GM23338 (cell line): Measurements from ENCODE around the gene PCYT1A. TPM values are rescaled to one million over a fixed set of nuclear protein-coding genes. Genes with fewer than 3 reads are reported as not detected.
A peak's percentile ranks its signal among the peaks of the same experiment; 100 is the strongest.

Experiments
- ATAC-seq: fragments of 200-7000 bp; cut with Tn5 transposase; 3 replicates; pipeline ENCODE4 v1.9.1; 2020
- DNase-seq: peaks from one replicate; pipeline ENCODE4 v3.0.0-alpha.2; 2015; ENCODE audit warnings: low spot score
- H2AFZ ChIP-seq: fragments of 200-600 bp; sonication (generic); 2 replicates; pipeline ENCODE4 v1.8.0; 2016; ENCODE audit warnings: antibody characterized with exemption, mild to moderate bottlenecking, moderate library complexity
- H3F3A ChIP-seq: fragments of 200-600 bp; sonication (generic); replicated peaks from 2 replicates; pipeline ENCODE4 v1.8.0; 2017; ENCODE audit warnings: antibody characterized with exemption, mixed run types, low read depth
- H3K27ac ChIP-seq: fragments of 200-600 bp; sonication (generic); 2 replicates; pipeline ENCODE4 v1.6.1; 2016; ENCODE audit warnings: low read depth
- H3K27me3 ChIP-seq: fragments of 200-600 bp; sonication (generic); 2 replicates; pipeline ENCODE4 v1.8.0; 2016; ENCODE audit warnings: mild to moderate bottlenecking, mixed run types, moderate library complexity; ENCODE audit not compliant: insufficient read depth
- H3K36me3 ChIP-seq: fragments of 200-600 bp; sonication (generic); 2 replicates; pipeline ENCODE4 v1.8.0; 2016; ENCODE audit warnings: mild to moderate bottlenecking; ENCODE audit not compliant: insufficient read depth
- H3K4me1 ChIP-seq: fragments of 200-600 bp; sonication (generic); 2 replicates; pipeline ENCODE4 v1.8.0; 2016; ENCODE audit warnings: mild to moderate bottlenecking, moderate library complexity; ENCODE audit not compliant: insufficient read depth
- H3K4me2 ChIP-seq: fragments of 200-600 bp; sonication (generic); 2 replicates; pipeline ENCODE4 v1.7.1; 2017; ENCODE audit warnings: mixed run types
- H3K4me3 ChIP-seq: fragments of 200-600 bp; sonication (generic); 2 replicates; pipeline ENCODE4 v1.6.1; 2016; ENCODE audit warnings: mixed run types
- H3K79me2 ChIP-seq: fragments of 200-600 bp; sonication (generic); replicated peaks from 2 replicates; pipeline ENCODE4 v1.8.0; 2017; ENCODE audit warnings: mild to moderate bottlenecking; ENCODE audit not compliant: insufficient read depth
- H3K9me2 ChIP-seq: fragments of 200-600 bp; sonication (generic); 2 replicates; pipeline ENCODE4 v1.8.0; 2017; ENCODE audit not compliant: insufficient read depth
- H4K20me1 ChIP-seq: fragments of 200-600 bp; sonication (generic); replicated peaks from 2 replicates; pipeline ENCODE4 v1.8.0; 2017; ENCODE audit warnings: mild to moderate bottlenecking; ENCODE audit not compliant: insufficient read depth
- H3K27ac Mint-ChIP-seq: 2 replicates; pipeline ENCODE4 v1.8.0; 2020; ENCODE audit warnings: inconsistent platforms, mild to moderate bottlenecking, moderate library complexity, mixed read lengths
- H3K27me3 Mint-ChIP-seq: 3 replicates; pipeline ENCODE4 v1.8.0; 2022; ENCODE audit warnings: low read depth, mild to moderate bottlenecking, moderate library complexity, mixed read lengths, inconsistent platforms; ENCODE audit not compliant: insufficient read depth, poor library complexity
- H3K36me3 Mint-ChIP-seq: 3 replicates; pipeline ENCODE4 v1.8.0; 2021; ENCODE audit warnings: low read depth, mild to moderate bottlenecking, inconsistent platforms, moderate library complexity, mixed read lengths
- H3K4me1 Mint-ChIP-seq: 3 replicates; pipeline ENCODE4 v1.8.0; 2020; ENCODE audit warnings: mild to moderate bottlenecking, inconsistent platforms, mixed read lengths
- H3K4me3 Mint-ChIP-seq: 3 replicates; pipeline ENCODE4 v1.8.0; 2021; ENCODE audit warnings: moderate library complexity, mild to moderate bottlenecking, inconsistent platforms, mixed read lengths
- H3K9me3 Mint-ChIP-seq: 3 replicates; pipeline ENCODE4 v1.8.0; 2020; ENCODE audit warnings: moderate library complexity, mild to moderate bottlenecking, inconsistent platforms, mixed read lengths
- EZH2 ChIP-seq: fragments of 200-600 bp; sonication (generic); IDR thresholded peaks from one replicate; pipeline ENCODE4 v1.8.0; 2017; ENCODE audit warnings: antibody characterized with exemption, mild to moderate bottlenecking, low read depth; ENCODE audit not compliant: unreplicated experiment
- EZH2phosphoT487 ChIP-seq: fragments of 200-600 bp; sonication (generic); IDR thresholded peaks from one replicate; pipeline ENCODE4 v1.8.1; 2018; ENCODE audit warnings: antibody characterized with exemption; ENCODE audit not compliant: unreplicated experiment
- JUNB ChIP-seq: IDR thresholded peaks from one replicate; pipeline ENCODE4 v1.6.1; 2016; ENCODE audit warnings: antibody characterized with exemption; ENCODE audit not compliant: unreplicated experiment
- NANOG ChIP-seq: IDR thresholded peaks from 2 replicates; pipeline ENCODE4 v1.6.1; 2016; ENCODE audit warnings: antibody characterized with exemption, borderline replicate concordance
- POLR2AphosphoS5 ChIP-seq: IDR thresholded peaks from 2 replicates; pipeline ENCODE4 v1.6.1; 2016; ENCODE audit warnings: antibody characterized with exemption, low read depth
- STAT1 ChIP-seq: IDR thresholded peaks from one replicate; pipeline ENCODE4 v1.6.1; 2016; ENCODE audit warnings: antibody characterized with exemption; ENCODE audit not compliant: unreplicated experiment
- ZNF114 ChIP-seq: fragments of 250-450 bp; sonication (Bioruptor Pico); IDR thresholded peaks from 2 replicates; pipeline ENCODE4 v1.5.0; 2020; ENCODE audit warnings: mild to moderate bottlenecking, moderate library complexity
- polyA plus RNA-seq: library from polyadenylated mRNA; unstranded; fragments of >200 nt; fragmentation: Nextera tagmentation; extraction: Ambion mirVana; gene quantifications from 2 replicates; pipeline ENCODE4 v1.2.1, GENCODE V29; 2016
- total RNA-seq: library from RNA; depleted of rRNA; stranded (reverse); fragments of >200 nt; shearing (Covaris generic); gene quantifications from 2 replicates; pipeline ENCODE4 v1.2.3, GENCODE V29; 2014
- TF ChIP-seq, protein P1 (sequence below): fragments of 250-450 bp; sonication (Bioruptor Pico); IDR thresholded peaks from 2 replicates; pipeline ENCODE4 v1.5.0; 2020; ENCODE audit warnings: mild to moderate bottlenecking, moderate library complexity
- TF ChIP-seq, protein P2 (sequence below): IDR thresholded peaks from 2 replicates; pipeline ENCODE4 v1.6.1; 2016; ENCODE audit warnings: antibody characterized with exemption
- TF ChIP-seq, protein P3 (sequence below), 2 experiments: fragments of 200-600 bp in 1 of 2; sonication (generic) in 1 of 2; conservative IDR thresholded peaks; 2 replicates each; pipeline versions ENCODE4 v1.5.1 to v1.6.1; 2016 to 2017; ENCODE audit warnings: antibody characterized with exemption in 2 of 2, low read depth in 2 of 2, mild to moderate bottlenecking in 2 of 2, moderate library complexity in 1 of 2
- TF ChIP-seq, protein P4 (sequence below): IDR thresholded peaks from one replicate; pipeline ENCODE4 v1.6.1; 2018; ENCODE audit warnings: antibody characterized with exemption; ENCODE audit not compliant: unreplicated experiment

Gene PCYT1A
- total and polyA plus RNA-seq, 2 experiments from 2014 or later = 11.6 to 35.8 TPM

DNA sequence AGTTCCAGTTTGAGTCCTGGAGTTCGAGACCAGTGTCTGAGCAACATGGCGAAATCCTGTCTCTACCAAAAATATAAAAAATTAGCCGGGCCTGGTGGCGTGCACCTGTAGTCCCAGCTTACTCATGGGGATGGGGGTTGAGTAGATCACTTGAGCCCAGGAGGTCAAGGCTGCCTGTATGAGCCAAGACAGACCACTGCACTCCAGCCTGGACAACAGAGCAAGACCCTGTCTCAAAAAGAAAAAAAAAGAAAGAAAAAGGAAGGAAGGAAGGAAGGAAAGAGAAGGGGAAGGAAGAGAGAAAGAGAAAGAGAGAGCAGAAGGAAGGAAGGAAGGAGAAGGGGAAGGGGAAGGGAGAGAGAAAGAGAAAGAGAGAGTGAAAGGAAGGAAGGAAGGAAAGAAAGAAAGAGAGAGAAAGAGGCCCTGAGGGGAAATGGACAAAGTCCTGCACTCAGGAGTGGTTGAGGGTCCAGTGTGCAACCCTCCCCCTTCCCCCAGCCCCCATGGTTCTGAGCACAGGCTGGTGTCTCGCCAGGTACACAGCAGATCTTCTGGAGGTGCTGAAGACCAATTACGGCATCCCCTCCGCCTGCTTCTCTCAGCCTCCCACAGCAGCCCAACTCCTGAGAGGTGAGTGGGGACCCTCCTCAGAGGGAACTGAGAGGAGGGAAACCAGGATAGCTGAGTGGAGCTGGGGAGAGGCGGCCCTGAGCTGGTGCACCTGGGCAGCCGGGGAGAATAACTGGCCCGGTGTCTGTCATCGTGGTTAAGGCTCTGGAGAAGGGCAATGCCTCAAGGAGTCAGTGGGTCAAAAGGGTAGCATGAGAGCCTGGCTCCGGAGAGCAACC is 70.0 kb downstream of the PCYT1A start:
- Mint-ChIP-seq H3K27ac (no peak overlapping the region), H3K4me1 (peaks cover 25% of the 10 kb centered on the region), H3K4me3 (peak overlapping the region; percentile 75), H3K27me3 (peaks cover 18% of the 10 kb centered on the region), H3K9me3 (no peaks in the 10 kb centered on the region; the same call in 2 of the 3 replicates), H3K36me3 (no peaks in the 10 kb centered on the region)
- ATAC-seq (no peak), DNase-seq (no peak)
- peak overlapping the region; percentile 60 for H3K4me3 ChIP-seq
- no peaks in the 10 kb centered on the region for H3K9me2 ChIP-seq
- TF ChIP-seq, protein P1, sequence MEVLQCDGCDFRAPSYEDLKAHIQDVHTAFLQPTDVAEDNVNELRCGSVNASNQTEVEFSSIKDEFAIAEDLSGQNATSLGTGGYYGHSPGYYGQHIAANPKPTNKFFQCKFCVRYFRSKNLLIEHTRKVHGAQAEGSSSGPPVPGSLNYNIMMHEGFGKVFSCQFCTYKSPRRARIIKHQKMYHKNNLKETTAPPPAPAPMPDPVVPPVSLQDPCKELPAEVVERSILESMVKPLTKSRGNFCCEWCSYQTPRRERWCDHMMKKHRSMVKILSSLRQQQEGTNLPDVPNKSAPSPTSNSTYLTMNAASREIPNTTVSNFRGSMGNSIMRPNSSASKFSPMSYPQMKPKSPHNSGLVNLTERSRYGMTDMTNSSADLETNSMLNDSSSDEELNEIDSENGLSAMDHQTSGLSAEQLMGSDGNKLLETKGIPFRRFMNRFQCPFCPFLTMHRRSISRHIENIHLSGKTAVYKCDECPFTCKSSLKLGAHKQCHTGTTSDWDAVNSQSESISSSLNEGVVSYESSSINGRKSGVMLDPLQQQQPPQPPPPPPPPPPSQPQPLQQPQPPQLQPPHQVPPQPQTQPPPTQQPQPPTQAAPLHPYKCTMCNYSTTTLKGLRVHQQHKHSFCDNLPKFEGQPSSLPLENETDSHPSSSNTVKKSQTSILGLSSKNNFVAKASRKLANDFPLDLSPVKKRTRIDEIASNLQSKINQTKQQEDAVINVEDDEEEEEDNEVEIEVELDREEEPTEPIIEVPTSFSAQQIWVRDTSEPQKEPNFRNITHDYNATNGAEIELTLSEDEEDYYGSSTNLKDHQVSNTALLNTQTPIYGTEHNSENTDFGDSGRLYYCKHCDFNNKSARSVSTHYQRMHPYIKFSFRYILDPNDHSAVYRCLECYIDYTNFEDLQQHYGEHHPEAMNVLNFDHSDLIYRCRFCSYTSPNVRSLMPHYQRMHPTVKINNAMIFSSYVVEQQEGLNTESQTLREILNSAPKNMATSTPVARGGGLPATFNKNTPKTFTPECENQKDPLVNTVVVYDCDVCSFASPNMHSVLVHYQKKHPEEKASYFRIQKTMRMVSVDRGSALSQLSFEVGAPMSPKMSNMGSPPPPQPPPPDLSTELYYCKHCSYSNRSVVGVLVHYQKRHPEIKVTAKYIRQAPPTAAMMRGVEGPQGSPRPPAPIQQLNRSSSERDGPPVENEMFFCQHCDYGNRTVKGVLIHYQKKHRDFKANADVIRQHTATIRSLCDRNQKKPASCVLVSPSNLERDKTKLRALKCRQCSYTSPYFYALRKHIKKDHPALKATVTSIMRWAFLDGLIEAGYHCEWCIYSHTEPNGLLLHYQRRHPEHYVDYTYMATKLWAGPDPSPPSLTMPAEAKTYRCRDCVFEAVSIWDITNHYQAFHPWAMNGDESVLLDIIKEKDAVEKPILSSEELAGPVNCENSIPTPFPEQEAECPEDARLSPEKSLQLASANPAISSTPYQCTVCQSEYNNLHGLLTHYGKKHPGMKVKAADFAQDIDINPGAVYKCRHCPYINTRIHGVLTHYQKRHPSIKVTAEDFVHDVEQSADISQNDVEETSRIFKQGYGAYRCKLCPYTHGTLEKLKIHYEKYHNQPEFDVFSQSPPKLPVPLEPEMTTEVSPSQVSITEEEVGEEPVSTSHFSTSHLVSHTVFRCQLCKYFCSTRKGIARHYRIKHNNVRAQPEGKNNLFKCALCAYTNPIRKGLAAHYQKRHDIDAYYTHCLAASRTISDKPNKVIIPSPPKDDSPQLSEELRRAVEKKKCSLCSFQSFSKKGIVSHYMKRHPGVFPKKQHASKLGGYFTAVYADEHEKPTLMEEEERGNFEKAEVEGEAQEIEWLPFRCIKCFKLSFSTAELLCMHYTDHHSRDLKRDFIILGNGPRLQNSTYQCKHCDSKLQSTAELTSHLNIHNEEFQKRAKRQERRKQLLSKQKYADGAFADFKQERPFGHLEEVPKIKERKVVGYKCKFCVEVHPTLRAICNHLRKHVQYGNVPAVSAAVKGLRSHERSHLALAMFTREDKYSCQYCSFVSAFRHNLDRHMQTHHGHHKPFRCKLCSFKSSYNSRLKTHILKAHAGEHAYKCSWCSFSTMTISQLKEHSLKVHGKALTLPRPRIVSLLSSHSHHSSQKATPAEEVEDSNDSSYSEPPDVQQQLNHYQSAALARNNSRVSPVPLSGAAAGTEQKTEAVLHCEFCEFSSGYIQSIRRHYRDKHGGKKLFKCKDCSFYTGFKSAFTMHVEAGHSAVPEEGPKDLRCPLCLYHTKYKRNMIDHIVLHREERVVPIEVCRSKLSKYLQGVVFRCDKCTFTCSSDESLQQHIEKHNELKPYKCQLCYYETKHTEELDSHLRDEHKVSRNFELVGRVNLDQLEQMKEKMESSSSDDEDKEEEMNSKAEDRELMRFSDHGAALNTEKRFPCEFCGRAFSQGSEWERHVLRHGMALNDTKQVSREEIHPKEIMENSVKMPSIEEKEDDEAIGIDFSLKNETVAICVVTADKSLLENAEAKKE (CRISPR knock-in tag) = no peak
- TF ChIP-seq ZNF114 (no peak), JUNB (no peak), EZH2 (no peak), NANOG (no peak), POLR2AphosphoS5 (no peak), STAT1 (no peak), EZH2phosphoT487 (no peak)
- TF ChIP-seq, protein P2, sequence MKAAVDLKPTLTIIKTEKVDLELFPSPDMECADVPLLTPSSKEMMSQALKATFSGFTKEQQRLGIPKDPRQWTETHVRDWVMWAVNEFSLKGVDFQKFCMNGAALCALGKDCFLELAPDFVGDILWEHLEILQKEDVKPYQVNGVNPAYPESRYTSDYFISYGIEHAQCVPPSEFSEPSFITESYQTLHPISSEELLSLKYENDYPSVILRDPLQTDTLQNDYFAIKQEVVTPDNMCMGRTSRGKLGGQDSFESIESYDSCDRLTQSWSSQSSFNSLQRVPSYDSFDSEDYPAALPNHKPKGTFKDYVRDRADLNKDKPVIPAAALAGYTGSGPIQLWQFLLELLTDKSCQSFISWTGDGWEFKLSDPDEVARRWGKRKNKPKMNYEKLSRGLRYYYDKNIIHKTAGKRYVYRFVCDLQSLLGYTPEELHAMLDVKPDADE = no peak
- TF ChIP-seq, protein P3, sequence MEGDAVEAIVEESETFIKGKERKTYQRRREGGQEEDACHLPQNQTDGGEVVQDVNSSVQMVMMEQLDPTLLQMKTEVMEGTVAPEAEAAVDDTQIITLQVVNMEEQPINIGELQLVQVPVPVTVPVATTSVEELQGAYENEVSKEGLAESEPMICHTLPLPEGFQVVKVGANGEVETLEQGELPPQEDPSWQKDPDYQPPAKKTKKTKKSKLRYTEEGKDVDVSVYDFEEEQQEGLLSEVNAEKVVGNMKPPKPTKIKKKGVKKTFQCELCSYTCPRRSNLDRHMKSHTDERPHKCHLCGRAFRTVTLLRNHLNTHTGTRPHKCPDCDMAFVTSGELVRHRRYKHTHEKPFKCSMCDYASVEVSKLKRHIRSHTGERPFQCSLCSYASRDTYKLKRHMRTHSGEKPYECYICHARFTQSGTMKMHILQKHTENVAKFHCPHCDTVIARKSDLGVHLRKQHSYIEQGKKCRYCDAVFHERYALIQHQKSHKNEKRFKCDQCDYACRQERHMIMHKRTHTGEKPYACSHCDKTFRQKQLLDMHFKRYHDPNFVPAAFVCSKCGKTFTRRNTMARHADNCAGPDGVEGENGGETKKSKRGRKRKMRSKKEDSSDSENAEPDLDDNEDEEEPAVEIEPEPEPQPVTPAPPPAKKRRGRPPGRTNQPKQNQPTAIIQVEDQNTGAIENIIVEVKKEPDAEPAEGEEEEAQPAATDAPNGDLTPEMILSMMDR (conservative IDR thresholded peaks at IDR 0.05; ENCODE audit: low read depth in 2 of 2) = no peak
- TF ChIP-seq, protein P4, sequence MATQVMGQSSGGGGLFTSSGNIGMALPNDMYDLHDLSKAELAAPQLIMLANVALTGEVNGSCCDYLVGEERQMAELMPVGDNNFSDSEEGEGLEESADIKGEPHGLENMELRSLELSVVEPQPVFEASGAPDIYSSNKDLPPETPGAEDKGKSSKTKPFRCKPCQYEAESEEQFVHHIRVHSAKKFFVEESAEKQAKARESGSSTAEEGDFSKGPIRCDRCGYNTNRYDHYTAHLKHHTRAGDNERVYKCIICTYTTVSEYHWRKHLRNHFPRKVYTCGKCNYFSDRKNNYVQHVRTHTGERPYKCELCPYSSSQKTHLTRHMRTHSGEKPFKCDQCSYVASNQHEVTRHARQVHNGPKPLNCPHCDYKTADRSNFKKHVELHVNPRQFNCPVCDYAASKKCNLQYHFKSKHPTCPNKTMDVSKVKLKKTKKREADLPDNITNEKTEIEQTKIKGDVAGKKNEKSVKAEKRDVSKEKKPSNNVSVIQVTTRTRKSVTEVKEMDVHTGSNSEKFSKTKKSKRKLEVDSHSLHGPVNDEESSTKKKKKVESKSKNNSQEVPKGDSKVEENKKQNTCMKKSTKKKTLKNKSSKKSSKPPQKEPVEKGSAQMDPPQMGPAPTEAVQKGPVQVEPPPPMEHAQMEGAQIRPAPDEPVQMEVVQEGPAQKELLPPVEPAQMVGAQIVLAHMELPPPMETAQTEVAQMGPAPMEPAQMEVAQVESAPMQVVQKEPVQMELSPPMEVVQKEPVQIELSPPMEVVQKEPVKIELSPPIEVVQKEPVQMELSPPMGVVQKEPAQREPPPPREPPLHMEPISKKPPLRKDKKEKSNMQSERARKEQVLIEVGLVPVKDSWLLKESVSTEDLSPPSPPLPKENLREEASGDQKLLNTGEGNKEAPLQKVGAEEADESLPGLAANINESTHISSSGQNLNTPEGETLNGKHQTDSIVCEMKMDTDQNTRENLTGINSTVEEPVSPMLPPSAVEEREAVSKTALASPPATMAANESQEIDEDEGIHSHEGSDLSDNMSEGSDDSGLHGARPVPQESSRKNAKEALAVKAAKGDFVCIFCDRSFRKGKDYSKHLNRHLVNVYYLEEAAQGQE = no peak
- peaks cover 10% of the 10 kb centered on the region; the same call in 1 of the 2 replicates for H3F3A ChIP-seq
- peak overlapping the region; percentile 89 for H3K4me2 ChIP-seq
- H3K4me1 ChIP-seq = peaks cover 9% of the 10 kb centered on the region; the same call in 1 of the 2 replicates
- H3K27ac ChIP-seq = no peak overlapping the region
- H2AFZ ChIP-seq = no peak overlapping the region
- no peaks in the 10 kb centered on the region for H3K27me3 ChIP-seq
- H3K79me2 ChIP-seq = no peaks in the 10 kb centered on the region
- H4K20me1 ChIP-seq = no peaks in the 10 kb centered on the region
- no peaks in the 10 kb centered on the region; the same call in 1 of the 2 replicates for H3K36me3 ChIP-seq
